ENCODE data around the gene ACO1.

DNA sequence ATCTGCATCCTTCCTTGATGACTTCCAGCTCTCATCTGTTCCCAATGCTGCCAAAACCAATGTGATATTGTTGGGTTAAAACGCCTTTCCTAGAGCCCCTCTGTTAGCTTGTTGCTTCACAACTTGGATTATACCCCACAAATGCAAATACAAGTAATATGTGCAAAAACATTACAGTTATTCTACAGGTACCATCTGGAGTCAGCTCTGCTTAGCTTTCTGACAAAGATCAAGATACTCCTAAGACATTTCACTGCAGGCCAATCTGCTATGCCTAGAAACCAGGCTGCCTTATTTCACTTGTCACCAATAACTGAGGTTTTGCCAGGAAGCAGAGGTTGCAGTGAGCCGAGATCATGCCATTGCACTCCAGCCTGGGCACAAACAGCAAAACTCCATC is 36.9 kb upstream of the ACO1 start:
- TF ChIP-seq, protein P1, sequence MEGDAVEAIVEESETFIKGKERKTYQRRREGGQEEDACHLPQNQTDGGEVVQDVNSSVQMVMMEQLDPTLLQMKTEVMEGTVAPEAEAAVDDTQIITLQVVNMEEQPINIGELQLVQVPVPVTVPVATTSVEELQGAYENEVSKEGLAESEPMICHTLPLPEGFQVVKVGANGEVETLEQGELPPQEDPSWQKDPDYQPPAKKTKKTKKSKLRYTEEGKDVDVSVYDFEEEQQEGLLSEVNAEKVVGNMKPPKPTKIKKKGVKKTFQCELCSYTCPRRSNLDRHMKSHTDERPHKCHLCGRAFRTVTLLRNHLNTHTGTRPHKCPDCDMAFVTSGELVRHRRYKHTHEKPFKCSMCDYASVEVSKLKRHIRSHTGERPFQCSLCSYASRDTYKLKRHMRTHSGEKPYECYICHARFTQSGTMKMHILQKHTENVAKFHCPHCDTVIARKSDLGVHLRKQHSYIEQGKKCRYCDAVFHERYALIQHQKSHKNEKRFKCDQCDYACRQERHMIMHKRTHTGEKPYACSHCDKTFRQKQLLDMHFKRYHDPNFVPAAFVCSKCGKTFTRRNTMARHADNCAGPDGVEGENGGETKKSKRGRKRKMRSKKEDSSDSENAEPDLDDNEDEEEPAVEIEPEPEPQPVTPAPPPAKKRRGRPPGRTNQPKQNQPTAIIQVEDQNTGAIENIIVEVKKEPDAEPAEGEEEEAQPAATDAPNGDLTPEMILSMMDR (IDR thresholded peaks at IDR 0.05), result no peak
- no peak for TF ChIP-seq POLR2A (IDR thresholded peaks at IDR 0.05)
